IMR-90 (cell line): ENCODE results near the gene NDUFV3. TPM values are rescaled to one million over a fixed set of nuclear protein-coding genes. Genes with fewer than 3 reads are reported as not detected.

Source experiments
- ATAC-seq: fragments of 200-7000 bp; cut with Tn5 transposase; 2 replicates; pipeline ENCODE4 v1.9.1; 2020; ENCODE audit warnings: low read depth, mild to moderate bottlenecking, moderate library complexity
- BruUV-seq: library from RNA; stranded (reverse); fragments of 400-500 nt; replicated peaks from 2 replicates; lab custom pipeline; 2021; lab: Mats Ljungman, UMichigan
- CTCF ChIA-PET: fragments of 300-600 bp; formaldehyde crosslinking; extraction: SDS; loops from one replicate; lab custom pipeline; 2021; ENCODE audit warnings: antibody characterized with exemption; lab: Yijun Ruan, JAX
- POLR2A ChIA-PET: fragments of 300-600 bp; sonication (Branson Sonifier 250); formaldehyde crosslinking; loops from one replicate; lab custom pipeline; 2022; ENCODE audit warnings: antibody characterized with exemption; ENCODE audit not compliant: unreplicated experiment; lab: Charles Lee
- DNase-seq: peaks from one replicate; pipeline ENCODE4 v3.0.0; 2013
- H2AFZ ChIP-seq: replicated peaks from 2 replicates; pipeline ENCODE3; 2013; ENCODE audit warnings: low read length, mild to moderate bottlenecking; ENCODE audit not compliant: poor library complexity
- H2AK5ac ChIP-seq: 2 replicates; pipeline ENCODE4 v1.6.1; 2013; ENCODE audit warnings: low read depth, low read length, inconsistent platforms
- H2AK9ac ChIP-seq: replicated peaks from 2 replicates; pipeline ENCODE3; 2013; ENCODE audit warnings: mild to moderate bottlenecking, low read depth, low read length, moderate library complexity; ENCODE audit not compliant: poor library complexity
- H2BK120ac ChIP-seq: 2 replicates; pipeline ENCODE4 v1.6.1; 2013; ENCODE audit warnings: low read depth, low read length, inconsistent platforms
- H2BK15ac ChIP-seq: 3 replicates; pipeline ENCODE4 v1.6.1; 2013; ENCODE audit warnings: low read depth, low read length, inconsistent platforms
- H2BK20ac ChIP-seq: 2 replicates; pipeline ENCODE4 v1.6.1; 2013; ENCODE audit warnings: low read depth, mild to moderate bottlenecking, inconsistent platforms, low read length, moderate library complexity
- H2BK5ac ChIP-seq: 2 replicates; pipeline ENCODE4 v1.6.1; 2013; ENCODE audit warnings: mild to moderate bottlenecking, low read depth, low read length, inconsistent platforms; ENCODE audit not compliant: poor library complexity, severe bottlenecking
- H3K14ac ChIP-seq: replicated peaks from 2 replicates; pipeline ENCODE4 v1.6.1; 2013; ENCODE audit warnings: low read depth, low read length, inconsistent platforms
- H3K18ac ChIP-seq: 2 replicates; pipeline ENCODE4 v1.6.1; 2013; ENCODE audit warnings: low read depth, low read length, control low read depth
- H3K23ac ChIP-seq: 2 replicates; pipeline ENCODE4 v1.6.1; 2013; ENCODE audit warnings: low read depth, low read length, inconsistent platforms
- H3K27ac ChIP-seq: 2 replicates; pipeline ENCODE4 v1.5.1; 2013; ENCODE audit warnings: mild to moderate bottlenecking, control low read depth, low read length; ENCODE audit not compliant: insufficient read depth
- H3K27me3 ChIP-seq: 2 replicates; pipeline ENCODE4 v1.6.1; 2013; ENCODE audit warnings: low read length; ENCODE audit not compliant: control insufficient read depth, insufficient read depth
- H3K36me3 ChIP-seq: 2 replicates; pipeline ENCODE4 v1.6.1; 2013; ENCODE audit warnings: low read length, mixed read lengths; ENCODE audit not compliant: control insufficient read depth, insufficient read depth
- H3K4ac ChIP-seq: 2 replicates; pipeline ENCODE4 v1.6.1; 2013; ENCODE audit warnings: low read depth, low read length, inconsistent platforms
- H3K4me1 ChIP-seq: 2 replicates; pipeline ENCODE4 v1.6.1; 2013; ENCODE audit warnings: low read length, mixed read lengths; ENCODE audit not compliant: control insufficient read depth, insufficient read depth
- H3K4me2 ChIP-seq: 2 replicates; pipeline ENCODE4 v1.6.1; 2013; ENCODE audit warnings: low read depth, mild to moderate bottlenecking, control low read depth, low read length, moderate library complexity
- H3K4me3 ChIP-seq: 2 replicates; pipeline ENCODE4 v1.5.1; 2013; ENCODE audit warnings: low read depth, mild to moderate bottlenecking, control low read depth, low read length, moderate library complexity; ENCODE audit not compliant: insufficient read depth
- H3K56ac ChIP-seq: 2 replicates; pipeline ENCODE4 v1.6.1; 2013; ENCODE audit warnings: low read length, inconsistent platforms; ENCODE audit not compliant: insufficient read depth; ENCODE audit errors: extremely low read depth
- H3K79me1 ChIP-seq, 2 experiments: 2 replicates each; pipeline ENCODE4 v1.6.1; 2013; ENCODE audit warnings: low read length in 2 of 2, inconsistent platforms in 1 of 2, low read depth in 1 of 2
- H3K9ac ChIP-seq: 2 replicates; pipeline ENCODE4 v1.6.1; 2013; ENCODE audit warnings: low read depth, low read length, control low read depth
- H3K9me1 ChIP-seq: 2 replicates; pipeline ENCODE4 v1.6.1; 2013; ENCODE audit warnings: low read length, inconsistent platforms; ENCODE audit not compliant: insufficient read depth
- H3K9me3 ChIP-seq: 2 replicates; pipeline ENCODE4 v1.6.1; 2013; ENCODE audit warnings: low read length; ENCODE audit not compliant: control insufficient read depth, insufficient read depth
- H4K20me1 ChIP-seq: 2 replicates; pipeline ENCODE4 v1.6.1; 2013; ENCODE audit warnings: low read length, inconsistent platforms; ENCODE audit not compliant: insufficient read depth
- H4K5ac ChIP-seq: 2 replicates; pipeline ENCODE4 v1.6.1; 2013; ENCODE audit warnings: mild to moderate bottlenecking, low read depth, low read length, control low read depth
- H4K8ac ChIP-seq, 2 experiments: 2 replicates each; pipeline ENCODE4 v1.6.1; 2013; ENCODE audit warnings: low read depth in 2 of 2, low read length in 2 of 2, control low read depth in 1 of 2, inconsistent platforms in 1 of 2
- H4K91ac ChIP-seq: 2 replicates; pipeline ENCODE4 v1.6.1; 2013; ENCODE audit warnings: low read depth, low read length, inconsistent platforms; ENCODE audit not compliant: insufficient read depth
- BHLHE40 ChIP-seq: fragments of 150-350 bp; IDR thresholded peaks from 2 replicates; pipeline ENCODE4 v1.6.1; 2016; ENCODE audit warnings: mild to moderate bottlenecking, low read depth, low read length
- CEBPB ChIP-seq: IDR thresholded peaks from 2 replicates; pipeline ENCODE4 v1.6.1; 2012; ENCODE audit warnings: low read depth, low read length, improper control_type of control experiment
- CHD1 ChIP-seq: IDR thresholded peaks from 2 replicates; pipeline ENCODE4 v1.6.1; 2012; ENCODE audit warnings: low read depth, low read length, improper control_type of control experiment
- CTCF ChIP-seq: conservative IDR thresholded peaks from 2 replicates; pipeline ENCODE4 v1.5.1; 2012; ENCODE audit warnings: mild to moderate bottlenecking, low read depth, low read length, improper control_type of control experiment
- ELK1 ChIP-seq: fragments of 150-350 bp; IDR thresholded peaks from 2 replicates; pipeline ENCODE4 v1.6.1; 2016; ENCODE audit warnings: low read depth, mild to moderate bottlenecking, low read length, moderate library complexity, borderline replicate concordance
- FOS ChIP-seq: fragments of 150-350 bp; IDR thresholded peaks from 2 replicates; pipeline ENCODE4 v1.6.1; 2016; ENCODE audit warnings: low read depth, low read length
- MAFK ChIP-seq: IDR thresholded peaks from 2 replicates; pipeline ENCODE4 v1.6.1; 2012; ENCODE audit warnings: low read depth, low read length, improper control_type of control experiment
- MAZ ChIP-seq: IDR thresholded peaks from 2 replicates; pipeline ENCODE4 v1.6.1; 2012; ENCODE audit warnings: low read depth, mild to moderate bottlenecking, low read length, improper control_type of control experiment, moderate library complexity, borderline replicate concordance
- MXI1 ChIP-seq: IDR thresholded peaks from 2 replicates; pipeline ENCODE4 v1.6.1; 2012; ENCODE audit warnings: low read depth, mild to moderate bottlenecking, low read length, moderate library complexity, borderline replicate concordance
- RAD21 ChIP-seq: IDR thresholded peaks from 2 replicates; pipeline ENCODE4 v1.6.1; 2012; ENCODE audit warnings: low read length, improper control_type of control experiment
- RFX5 ChIP-seq: IDR thresholded peaks from 2 replicates; pipeline ENCODE4 v1.8.0; 2012; ENCODE audit warnings: low read depth, mild to moderate bottlenecking, low read length, moderate library complexity
- SMC3 ChIP-seq: fragments of 150-350 bp; IDR thresholded peaks from 2 replicates; pipeline ENCODE4 v1.6.1; 2016; ENCODE audit warnings: low read depth, mild to moderate bottlenecking, antibody characterized with exemption, low read length, moderate library complexity
- WGBS, 2 experiments: methylation state at CpG; one replicate each; pipeline versions ENCODE4 v1.1.5 to v1.1.7; 2013; ENCODE audit warnings: missing lambda C conversion rate in 2 of 2; ENCODE audit not compliant: insufficient read length in 1 of 2; ENCODE audit errors: extremely low coverage in 2 of 2; 5-methylcytosine and 5-hydroxymethylcytosine counted together
- dilution Hi-C: fragments of 300-500 bp; cut with HindIII; formaldehyde crosslinking; loops from one replicate; pipeline ENCODE4 v1.14.3; 2018; ENCODE audit warnings: low sequenced_read_pairs; ENCODE audit not compliant: unreplicated experiment
- in situ Hi-C: fragments of 300-500 bp; cut with MboI; formaldehyde crosslinking; loops from 3 replicates; pipeline ENCODE4 v1.14.3; 2019; ENCODE audit warnings: low sequenced_read_pairs, inconsistent platforms, mixed read lengths
- intact Hi-C: fragments of 100-400 bp; cut with micrococcal nuclease; formaldehyde crosslinking; loops from 2 replicates; pipeline ENCODE4 v1.10.0; 2022
- polyA plus RNA-seq, 3 experiments: library from polyadenylated mRNA; depleted of rRNA; stranded (reverse); fragments of >200 nt; gene quantifications; 2 replicates each; pipeline ENCODE4 v1.2.3, GENCODE V29; 2012; ENCODE audit warnings: low replicate concordance in 1 of 3
- total RNA-seq: library from RNA; depleted of rRNA; stranded (reverse); fragments of >200 nt; gene quantifications from 2 replicates; pipeline ENCODE4 v1.2.3, GENCODE V29; 2012

The NDUFV3 gene
- total and polyA plus RNA-seq, 2 of the 4 experiments (the other 2 are of a cell fraction), result 38.5 to 55.6 TPM

- no peak overlapping the region for H4K8ac ChIP-seq
- H3K56ac ChIP-seq, result no peak overlapping the region
- H4K91ac ChIP-seq, result no peak overlapping the region
- no peak overlapping the region for H3K18ac ChIP-seq
- no peak overlapping the region for H3K4me2 ChIP-seq
- no peak overlapping the region for H2BK5ac ChIP-seq
- H4K20me1 ChIP-seq, result peaks cover 46% of the 10 kb centered on the region
- CTCF ChIA-PET, result no interaction called here
- WGBS, 2 experiments, result 94% methylated on average over 6 of the region's 10 CpGs; no CpG with 5 or more reads in 1 of the 2 experiments
- TF ChIP-seq CHD1 (no peak), BHLHE40 (no peak), ELK1 (no peak), MAZ (no peak), MAFK (no peak), MXI1 (no peak), RAD21 (no peak), SMC3 (no peak), CTCF (no peak), RFX5 (no peak), CEBPB (no peak), FOS (no peak)
- peaks cover 24 to 54% of the 10 kb centered on the region in 2 experiments for H3K79me1 ChIP-seq
- no peak overlapping the region for H2BK120ac ChIP-seq
- no peak overlapping the region for H3K27ac ChIP-seq
- no peak overlapping the region for H2BK15ac ChIP-seq
- no peaks in the 10 kb centered on the region for H3K4me1 ChIP-seq
- no peak overlapping the region for H3K9ac ChIP-seq
- H2BK20ac ChIP-seq, result no peak overlapping the region
- no peak overlapping the region for H2AK9ac ChIP-seq
- no peak overlapping the region for H3K4me3 ChIP-seq
- intact Hi-C loops (no loop called here), in situ Hi-C loops (loop anchor here (25.0 kb wide), 1 partner anchor 106 kb away; no protein-coding TSS in a partner anchor), dilution Hi-C loops (no loop called here)
- no peak overlapping the region for H3K4ac ChIP-seq
- H3K27me3 ChIP-seq, result no peaks in the 10 kb centered on the region
- H3K9me3 ChIP-seq, result no peaks in the 10 kb centered on the region
- POLR2A ChIA-PET, result no interaction called here
- no peak overlapping the region for H2AK5ac ChIP-seq
- H3K23ac ChIP-seq, result no peak overlapping the region
- no peak overlapping the region for H4K5ac ChIP-seq
- H3K36me3 ChIP-seq, result peaks cover 51% of the 10 kb centered on the region
- DNase-seq (no peak), ATAC-seq (no peak; the same call in 1 of the 2 replicates)
- no peak overlapping the region for H3K14ac ChIP-seq
- H2AFZ ChIP-seq, result no peak overlapping the region
- BruUV-seq, result no TSS peak
- H3K9me1 ChIP-seq, result no peaks in the 10 kb centered on the region; the same call in 1 of the 2 replicates
Measured at GRCh38 chr21:42868196-42868595, 24.9 kb upstream of the NDUFV3 start.
